ENCODE results near the gene STK4.

The STK4 gene

GRCh38 chr20:44954211-44954610, 12.1 kb upstream of the STK4 start:
- Histone ChIP-seq H3K9ac (ENCODE audit: low read length) (no peak overlapping the region), H3K27me3 (ENCODE audit: control insufficient read depth, insufficient read depth, low read length) (0 out of 2 replicates have a peak, but pooled peaks cover under 1% of the 10 kb centered on the region)

GRCh38 chr20:44955270-44955669, 11.0 kb upstream of the STK4 start:
- Histone ChIP-seq H3K4me1 (ENCODE audit: control insufficient read depth, insufficient read depth, low read length) (peaks cover 10% of the 10 kb centered on the region), H3K27me3 (ENCODE audit: control insufficient read depth, insufficient read depth, low read length) (peaks cover 4% of the 10 kb centered on the region; the same call in 1 of the 2 replicates), H3K9ac (ENCODE audit: low read length) (no peak overlapping the region), H3K4me3 (ENCODE audit: low read depth, low read length) (no peak overlapping the region), H3K27ac (ENCODE audit: low read depth, low read length) (no peak overlapping the region), H3K9me3 (ENCODE audit: control insufficient read depth, insufficient read depth, low read depth, low read length) (no peaks in the 10 kb centered on the region), H3K36me3 (ENCODE audit: control insufficient read depth, insufficient read depth, low read length) (peaks cover 63% of the 10 kb centered on the region)

More at GRCh38 chr20:44954211-44954610, 12.1 kb upstream of the STK4 start:
- Histone ChIP-seq H3K27ac (ENCODE audit: low read depth, low read length) (no peak overlapping the region), H3K36me3 (ENCODE audit: control insufficient read depth, insufficient read depth, low read length) (peaks cover 74% of the 10 kb centered on the region), H3K4me3 (ENCODE audit: low read depth, low read length) (no peak overlapping the region), H3K4me1 (ENCODE audit: control insufficient read depth, insufficient read depth, low read length) (peaks cover 6% of the 10 kb centered on the region), H3K9me3 (ENCODE audit: control insufficient read depth, insufficient read depth, low read depth, low read length) (no peaks in the 10 kb centered on the region)

- H3K4me3 ChIP-seq (ENCODE audit: low read depth, low read length) = no peak overlapping the region
- H3K27ac ChIP-seq (ENCODE audit: low read depth, low read length) = no peak overlapping the region
- H3K27me3 ChIP-seq (ENCODE audit: control insufficient read depth, insufficient read depth, low read length) = peaks cover 10% of the 10 kb centered on the region; the same call in 1 of the 2 replicates
- H3K9me3 ChIP-seq (ENCODE audit: control insufficient read depth, insufficient read depth, low read depth, low read length) = no peaks in the 10 kb centered on the region
- H3K4me1 ChIP-seq (ENCODE audit: control insufficient read depth, insufficient read depth, low read length) = peaks cover 20% of the 10 kb centered on the region
- no peak overlapping the region for H3K9ac ChIP-seq (ENCODE audit: low read length)
- peaks cover 52% of the 10 kb centered on the region for H3K36me3 ChIP-seq (ENCODE audit: control insufficient read depth, insufficient read depth, low read length)
Measured at GRCh38 chr20:44956410-44956809, 9.9 kb upstream of the STK4 start.

- Histone ChIP-seq H3K27me3 (ENCODE audit: control insufficient read depth, insufficient read depth, low read length) (peaks cover 17% of the 10 kb centered on the region; the same call in 1 of the 2 replicates), H3K27ac (ENCODE audit: low read depth, low read length) (no peak overlapping the region), H3K4me1 (ENCODE audit: control insufficient read depth, insufficient read depth, low read length) (peaks cover 25% of the 10 kb centered on the region), H3K4me3 (ENCODE audit: low read depth, low read length) (peak overlapping the region; percentile 93; the same call in 1 of the 2 replicates), H3K9me3 (ENCODE audit: control insufficient read depth, insufficient read depth, low read depth, low read length) (no peaks in the 10 kb centered on the region), H3K36me3 (ENCODE audit: control insufficient read depth, insufficient read depth, low read length) (peaks cover 33% of the 10 kb centered on the region), H3K9ac (ENCODE audit: low read length) (no peak overlapping the region)
Measured at GRCh38 chr20:44958276-44958675, 8.0 kb upstream of the STK4 start.

DNA sequence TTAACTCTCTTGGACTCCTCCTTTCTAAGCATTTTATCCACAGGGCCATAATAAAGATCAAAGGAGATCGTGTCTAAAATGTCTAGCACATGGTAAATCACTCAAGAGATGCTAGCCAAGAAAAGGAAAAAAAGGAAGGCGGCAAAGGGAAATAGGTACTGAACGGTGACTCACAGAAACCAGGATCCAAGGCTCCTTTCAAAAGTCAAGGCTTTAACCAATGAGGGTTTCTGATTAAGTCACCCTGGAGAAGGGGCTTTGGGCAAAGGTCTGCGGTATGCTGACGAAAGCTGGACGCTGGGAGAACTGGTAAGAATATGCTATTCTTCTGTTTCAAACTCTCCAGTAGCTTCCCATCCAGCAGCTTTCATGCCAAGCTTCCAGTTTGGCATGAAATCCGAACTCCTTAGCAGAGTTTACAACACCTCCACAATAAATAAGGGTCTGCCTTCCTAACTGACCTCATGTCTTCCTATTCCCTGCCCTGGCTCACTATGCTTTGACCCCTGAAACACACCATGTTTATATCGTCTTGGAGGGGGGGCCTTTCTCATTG, 7.2 kb upstream of the STK4 start:
- H3K4me3 ChIP-seq (ENCODE audit: low read depth, low read length) = peak overlapping the region; percentile 93
- H3K9me3 ChIP-seq (ENCODE audit: control insufficient read depth, insufficient read depth, low read depth, low read length) = no peaks in the 10 kb centered on the region
- H3K9ac ChIP-seq (ENCODE audit: low read length) = peak overlapping the region; percentile 79
- peaks cover 25% of the 10 kb centered on the region for H3K4me1 ChIP-seq (ENCODE audit: control insufficient read depth, insufficient read depth, low read length)
- no peak overlapping the region for H3K27ac ChIP-seq (ENCODE audit: low read depth, low read length)
- H3K36me3 ChIP-seq (ENCODE audit: control insufficient read depth, insufficient read depth, low read length) = peaks cover 24% of the 10 kb centered on the region
- H3K27me3 ChIP-seq (ENCODE audit: control insufficient read depth, insufficient read depth, low read length) = peaks cover 20% of the 10 kb centered on the region; the same call in 1 of the 2 replicates

DNA sequence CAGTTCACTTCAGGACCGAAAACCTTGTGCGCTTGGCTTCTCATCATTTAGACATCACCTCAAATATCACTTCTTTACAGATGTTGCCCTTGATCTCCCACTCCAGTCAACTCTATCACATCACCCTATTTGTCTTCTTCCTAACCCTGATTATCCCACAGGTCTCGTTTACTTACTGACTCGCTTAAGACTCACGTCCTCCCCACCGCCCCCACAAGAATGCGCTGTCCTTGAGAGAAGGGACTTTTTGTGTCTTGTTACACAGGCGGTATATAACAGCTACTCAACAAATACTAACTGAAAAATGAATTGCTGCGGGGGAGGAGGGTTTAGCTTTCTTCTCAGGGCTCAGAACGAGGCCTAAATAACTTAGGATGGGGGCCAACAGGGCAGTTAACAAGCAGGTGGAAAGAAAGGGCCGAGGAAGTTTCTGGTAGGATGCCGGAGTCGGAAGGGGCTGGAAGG, 6.6 kb upstream of the STK4 start:
- H3K27ac ChIP-seq (ENCODE audit: low read depth, low read length) = no peak overlapping the region
- peaks cover 19% of the 10 kb centered on the region for H3K36me3 ChIP-seq (ENCODE audit: control insufficient read depth, insufficient read depth, low read length)
- peak overlapping the region; percentile 79 for H3K9ac ChIP-seq (ENCODE audit: low read length)
- no peaks in the 10 kb centered on the region for H3K9me3 ChIP-seq (ENCODE audit: control insufficient read depth, insufficient read depth, low read depth, low read length)
- H3K4me3 ChIP-seq (ENCODE audit: low read depth, low read length) = peak overlapping the region; percentile 93
- peaks cover 25% of the 10 kb centered on the region for H3K4me1 ChIP-seq (ENCODE audit: control insufficient read depth, insufficient read depth, low read length)
- peaks cover 20% of the 10 kb centered on the region; the same call in 1 of the 2 replicates for H3K27me3 ChIP-seq (ENCODE audit: control insufficient read depth, insufficient read depth, low read length)

- no peak within 1 kb of the TSS for H3K27ac ChIP-seq (ENCODE audit: low read depth, low read length)
- H3K4me1 ChIP-seq (ENCODE audit: control insufficient read depth, insufficient read depth, low read length) = peaks cover 25% of the 10 kb centered on the region
- H3K4me3 ChIP-seq (ENCODE audit: low read depth, low read length) = peak within 1 kb of the TSS; percentile 93
- peaks cover 13% of the 10 kb centered on the region for H3K36me3 ChIP-seq (ENCODE audit: control insufficient read depth, insufficient read depth, low read length)
- peaks cover 20% of the 10 kb centered on the region; the same call in 1 of the 2 replicates for H3K27me3 ChIP-seq (ENCODE audit: control insufficient read depth, insufficient read depth, low read length)
- peak within 1 kb of the TSS; percentile 79 for H3K9ac ChIP-seq (ENCODE audit: low read length)
- no peaks in the 10 kb centered on the region for H3K9me3 ChIP-seq (ENCODE audit: control insufficient read depth, insufficient read depth, low read depth, low read length)
Measured at GRCh38 chr20:44960103-44960852, 6.0 kb upstream of the STK4 start, which contains the start of gene TOMM34. Gene TOMM34 (minus strand): TSS chr20:44960397. CDS start chr20:44960333, 64 bp downstream.

GRCh38 chr20:44961011-44961869, 5.1 kb upstream of the STK4 start:
- H3K4me3 ChIP-seq (ENCODE audit: low read depth, low read length) = peak overlapping the region; percentile 93; the same call in 1 of the 2 replicates
- no peak overlapping the region for H3K27ac ChIP-seq (ENCODE audit: low read depth, low read length)
- peaks cover 20% of the 10 kb centered on the region; the same call in 1 of the 2 replicates for H3K27me3 ChIP-seq (ENCODE audit: control insufficient read depth, insufficient read depth, low read length)
- H3K36me3 ChIP-seq (ENCODE audit: control insufficient read depth, insufficient read depth, low read length) = peaks cover 4% of the 10 kb centered on the region
- no peaks in the 10 kb centered on the region for H3K9me3 ChIP-seq (ENCODE audit: control insufficient read depth, insufficient read depth, low read depth, low read length)
- no peak overlapping the region for H3K9ac ChIP-seq (ENCODE audit: low read length)
- H3K4me1 ChIP-seq (ENCODE audit: control insufficient read depth, insufficient read depth, low read length) = peaks cover 25% of the 10 kb centered on the region

- Histone ChIP-seq H3K27ac (ENCODE audit: low read depth, low read length) (no peak overlapping the region), H3K36me3 (ENCODE audit: control insufficient read depth, insufficient read depth, low read length) (no peaks in the 10 kb centered on the region), H3K4me3 (ENCODE audit: low read depth, low read length) (no peak overlapping the region), H3K27me3 (ENCODE audit: control insufficient read depth, insufficient read depth, low read length) (peaks cover 20% of the 10 kb centered on the region; the same call in 1 of the 2 replicates), H3K9me3 (ENCODE audit: control insufficient read depth, insufficient read depth, low read depth, low read length) (no peaks in the 10 kb centered on the region), H3K9ac (ENCODE audit: low read length) (no peak overlapping the region), H3K4me1 (ENCODE audit: control insufficient read depth, insufficient read depth, low read length) (peaks cover 25% of the 10 kb centered on the region)
Measured at GRCh38 chr20:44961870-44962267, 4.4 kb upstream of the STK4 start.

DNA sequence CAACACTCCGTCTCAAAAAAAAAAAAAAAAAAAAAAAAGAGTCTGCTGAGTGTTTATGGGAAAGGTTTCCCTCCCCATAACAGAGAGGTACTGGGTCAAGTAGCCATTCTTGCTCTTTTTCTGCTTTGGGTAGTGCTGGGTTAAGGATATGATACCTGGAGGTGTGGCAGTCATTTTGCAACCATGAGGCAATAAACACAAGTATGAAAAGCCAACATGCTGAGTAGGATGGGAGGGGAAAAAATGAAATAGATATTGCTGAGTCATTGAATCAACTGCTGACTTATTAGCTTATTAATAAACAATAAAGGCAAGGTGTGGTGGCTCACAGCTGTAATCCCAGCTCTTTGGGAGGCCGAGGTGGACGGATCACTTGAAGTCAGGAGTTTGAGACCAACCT, 3.8 kb upstream of the STK4 start:
- H3K9me3 ChIP-seq (ENCODE audit: control insufficient read depth, insufficient read depth, low read depth, low read length) = no peaks in the 10 kb centered on the region
- peaks cover 20% of the 10 kb centered on the region; the same call in 1 of the 2 replicates for H3K27me3 ChIP-seq (ENCODE audit: control insufficient read depth, insufficient read depth, low read length)
- peaks cover 31% of the 10 kb centered on the region for H3K4me1 ChIP-seq (ENCODE audit: control insufficient read depth, insufficient read depth, low read length)
- no peaks in the 10 kb centered on the region for H3K36me3 ChIP-seq (ENCODE audit: control insufficient read depth, insufficient read depth, low read length)
- H3K27ac ChIP-seq (ENCODE audit: low read depth, low read length) = no peak overlapping the region
- H3K4me3 ChIP-seq (ENCODE audit: low read depth, low read length) = no peak overlapping the region
- H3K9ac ChIP-seq (ENCODE audit: low read length) = no peak overlapping the region

All from HUES6 (cell line).